Nephron (organoid): ENCODE data around the gene AGAP1.

Experiments used
- H3K27ac Mint-ChIP-seq, 3 experiments: 2 replicates each; pipeline ENCODE4 v1.8.0; 2020; ENCODE audit warnings: mixed read lengths in 3 of 3, mild to moderate bottlenecking in 2 of 3, moderate library complexity in 1 of 3
- H3K27me3 Mint-ChIP-seq: 2 replicates; pipeline ENCODE4 v1.8.0; 2021; ENCODE audit warnings: low read depth, mild to moderate bottlenecking, moderate library complexity, mixed read lengths
- H3K36me3 Mint-ChIP-seq: 2 replicates; pipeline ENCODE4 v1.8.0; 2020; ENCODE audit warnings: low read depth, mixed read lengths
- H3K4me1 Mint-ChIP-seq: 2 replicates; pipeline ENCODE4 v1.8.0; 2020; ENCODE audit warnings: mixed read lengths
- H3K4me3 Mint-ChIP-seq, 3 experiments: 2 replicates each; pipeline ENCODE4 v1.8.0; 2020; ENCODE audit warnings: mild to moderate bottlenecking in 3 of 3, mixed read lengths in 3 of 3, moderate library complexity in 2 of 3
- H3K9me3 Mint-ChIP-seq: 2 replicates; pipeline ENCODE4 v1.8.0; 2020; ENCODE audit warnings: mixed read lengths
- TF ChIP-seq, protein P1 (sequence below), 3 experiments: fragments of 200-600 bp; sonication (generic); IDR thresholded peaks; one replicate each; pipeline ENCODE4 v1.5.0; 2021; ENCODE audit warnings: antibody characterized with exemption in 3 of 3; ENCODE audit not compliant: unreplicated experiment in 3 of 3

Gene AGAP1

DNA sequence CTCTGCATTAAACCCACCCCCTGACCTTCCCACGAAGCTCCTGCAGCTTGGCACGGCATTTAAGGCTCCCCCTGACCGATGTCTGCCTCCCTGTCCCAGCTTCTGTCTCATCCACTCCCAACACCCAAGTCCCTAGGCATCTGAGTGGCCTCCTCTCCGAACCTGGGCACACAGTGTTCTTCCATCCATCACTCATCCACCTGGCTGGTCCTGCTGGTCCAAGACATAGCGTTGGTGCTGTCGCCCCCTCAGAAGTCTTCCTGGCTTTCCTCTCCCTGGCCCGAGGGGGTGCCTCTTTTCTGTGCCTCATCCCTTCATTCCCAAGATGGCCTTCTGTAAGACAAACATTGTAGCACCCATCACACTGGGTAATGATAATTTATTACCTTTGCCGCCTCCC, 350.7 kb downstream of the AGAP1 start:
- Mint-ChIP-seq H3K9me3 (no peaks in the 10 kb centered on the region), H3K27ac (no peak overlapping the region), H3K36me3 (peaks cover 4% of the 10 kb centered on the region), H3K4me3 (no peak overlapping the region), H3K27me3 (peaks cover 8% of the 10 kb centered on the region), H3K4me1 (no peaks in the 10 kb centered on the region)
- TF ChIP-seq, protein P1, sequence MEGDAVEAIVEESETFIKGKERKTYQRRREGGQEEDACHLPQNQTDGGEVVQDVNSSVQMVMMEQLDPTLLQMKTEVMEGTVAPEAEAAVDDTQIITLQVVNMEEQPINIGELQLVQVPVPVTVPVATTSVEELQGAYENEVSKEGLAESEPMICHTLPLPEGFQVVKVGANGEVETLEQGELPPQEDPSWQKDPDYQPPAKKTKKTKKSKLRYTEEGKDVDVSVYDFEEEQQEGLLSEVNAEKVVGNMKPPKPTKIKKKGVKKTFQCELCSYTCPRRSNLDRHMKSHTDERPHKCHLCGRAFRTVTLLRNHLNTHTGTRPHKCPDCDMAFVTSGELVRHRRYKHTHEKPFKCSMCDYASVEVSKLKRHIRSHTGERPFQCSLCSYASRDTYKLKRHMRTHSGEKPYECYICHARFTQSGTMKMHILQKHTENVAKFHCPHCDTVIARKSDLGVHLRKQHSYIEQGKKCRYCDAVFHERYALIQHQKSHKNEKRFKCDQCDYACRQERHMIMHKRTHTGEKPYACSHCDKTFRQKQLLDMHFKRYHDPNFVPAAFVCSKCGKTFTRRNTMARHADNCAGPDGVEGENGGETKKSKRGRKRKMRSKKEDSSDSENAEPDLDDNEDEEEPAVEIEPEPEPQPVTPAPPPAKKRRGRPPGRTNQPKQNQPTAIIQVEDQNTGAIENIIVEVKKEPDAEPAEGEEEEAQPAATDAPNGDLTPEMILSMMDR (IDR thresholded peaks at IDR 0.05; ENCODE audit: unreplicated experiment in 3 of 3), result no peak

DNA sequence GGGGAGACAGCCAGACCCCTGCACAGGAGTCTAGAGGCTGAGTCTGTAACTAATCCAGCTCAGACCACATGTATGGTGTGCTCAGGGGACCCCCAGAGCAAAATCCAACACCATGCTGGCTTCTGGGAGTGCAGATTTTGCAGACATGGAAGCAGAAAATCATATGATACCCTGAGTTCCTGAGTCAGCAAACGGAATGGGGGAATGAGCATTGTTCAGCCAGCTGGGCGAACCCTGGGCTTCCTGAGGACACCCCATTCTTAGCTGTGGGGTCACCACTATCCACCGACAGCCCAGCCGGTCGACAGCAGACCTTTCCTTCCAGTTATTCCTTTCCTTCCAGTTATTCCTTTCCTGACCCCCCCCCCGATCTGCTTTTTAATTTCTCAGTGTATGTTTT, 351.4 kb downstream of the AGAP1 start:
- TF ChIP-seq, protein P1 (IDR thresholded peaks at IDR 0.05; ENCODE audit: unreplicated experiment in 3 of 3), result no peak
- Mint-ChIP-seq H3K27me3 (peaks cover 13% of the 10 kb centered on the region), H3K27ac (no peak overlapping the region), H3K36me3 (peaks cover 4% of the 10 kb centered on the region), H3K4me3 (no peak overlapping the region), H3K4me1 (no peaks in the 10 kb centered on the region), H3K9me3 (no peaks in the 10 kb centered on the region)

DNA sequence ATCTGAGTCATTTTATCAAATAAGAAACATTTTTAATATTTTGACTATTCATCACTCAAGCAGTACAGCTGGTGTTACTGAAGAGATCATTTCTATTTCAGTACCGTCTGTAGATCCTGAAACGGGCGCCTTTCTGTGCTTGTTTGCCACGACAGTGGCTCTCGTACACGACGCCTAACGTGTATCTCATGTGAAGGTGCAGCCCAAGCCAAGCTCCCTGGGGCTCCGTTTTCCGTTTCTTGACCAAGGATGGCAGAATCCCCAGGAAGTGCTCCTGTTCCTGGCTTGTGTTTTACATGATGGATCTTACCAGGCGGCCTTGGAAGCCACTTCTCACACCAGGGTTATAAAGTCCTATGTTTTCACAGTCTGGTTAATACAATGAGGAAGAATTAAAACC, 353.7 kb downstream of the AGAP1 start:
- Mint-ChIP-seq H3K27ac (no peak overlapping the region), H3K27me3 (peaks cover 15% of the 10 kb centered on the region), H3K9me3 (no peaks in the 10 kb centered on the region), H3K36me3 (peaks cover 4% of the 10 kb centered on the region), H3K4me1 (no peaks in the 10 kb centered on the region), H3K4me3 (no peak overlapping the region)
- TF ChIP-seq, protein P1 (IDR thresholded peaks at IDR 0.05; ENCODE audit: unreplicated experiment in 3 of 3), result no peak

DNA sequence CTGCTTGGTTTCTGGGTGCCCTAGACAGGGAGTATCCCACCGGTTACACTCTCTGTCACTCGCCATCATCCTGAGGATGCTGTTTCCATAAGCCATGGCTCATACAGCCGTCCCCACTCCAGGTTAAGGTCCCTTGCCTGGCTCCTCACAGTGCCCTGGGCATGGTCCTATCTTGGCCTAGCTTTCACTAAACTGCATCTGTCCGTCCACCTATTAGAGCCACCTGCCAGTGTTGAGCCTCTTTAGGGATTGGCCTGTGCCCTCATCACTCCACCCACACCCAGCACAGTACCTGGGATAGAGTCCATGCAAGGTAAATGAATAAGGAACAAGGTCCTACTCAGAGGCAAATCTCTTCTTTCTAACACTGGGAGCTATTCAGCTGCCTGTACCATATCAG, 354.2 kb downstream of the AGAP1 start:
- H3K27ac Mint-ChIP-seq, result no peak overlapping the region

DNA sequence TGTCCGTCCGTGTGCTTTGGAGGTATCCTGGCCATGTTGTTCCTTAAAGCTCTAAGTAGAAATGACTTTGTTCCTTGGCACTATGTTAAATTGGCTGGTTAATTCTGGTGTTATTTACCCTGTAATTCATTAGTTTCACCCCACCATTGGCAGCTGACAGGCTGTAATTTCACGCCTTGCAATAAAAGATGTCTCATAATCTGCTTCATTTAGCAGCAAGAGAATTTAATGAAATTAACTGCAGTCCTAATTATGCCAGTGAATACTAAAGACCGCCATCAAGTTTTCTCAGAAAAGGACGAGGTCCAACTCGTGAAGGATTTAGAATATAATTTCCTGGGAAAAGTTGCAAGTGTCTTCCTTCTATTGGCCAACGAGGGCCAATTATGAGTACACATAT, 355.1 kb downstream of the AGAP1 start:
- Mint-ChIP-seq H3K36me3 (peaks cover 4% of the 10 kb centered on the region), H3K27me3 (peaks cover 7% of the 10 kb centered on the region), H3K4me3 (no peak overlapping the region), H3K9me3 (no peaks in the 10 kb centered on the region), H3K4me1 (no peaks in the 10 kb centered on the region), H3K27ac (no peak overlapping the region)
- TF ChIP-seq, protein P1 (IDR thresholded peaks at IDR 0.05; ENCODE audit: unreplicated experiment in 3 of 3), result no peak

More for the DNA sequence above, 354.2 kb downstream of the AGAP1 start:
- Mint-ChIP-seq H3K36me3 (peaks cover 4% of the 10 kb centered on the region), H3K9me3 (no peaks in the 10 kb centered on the region), H3K4me1 (no peaks in the 10 kb centered on the region), H3K27me3 (peaks cover 11% of the 10 kb centered on the region), H3K4me3 (no peak overlapping the region)
- TF ChIP-seq, protein P1 (IDR thresholded peaks at IDR 0.05; ENCODE audit: unreplicated experiment in 3 of 3), result no peak

DNA sequence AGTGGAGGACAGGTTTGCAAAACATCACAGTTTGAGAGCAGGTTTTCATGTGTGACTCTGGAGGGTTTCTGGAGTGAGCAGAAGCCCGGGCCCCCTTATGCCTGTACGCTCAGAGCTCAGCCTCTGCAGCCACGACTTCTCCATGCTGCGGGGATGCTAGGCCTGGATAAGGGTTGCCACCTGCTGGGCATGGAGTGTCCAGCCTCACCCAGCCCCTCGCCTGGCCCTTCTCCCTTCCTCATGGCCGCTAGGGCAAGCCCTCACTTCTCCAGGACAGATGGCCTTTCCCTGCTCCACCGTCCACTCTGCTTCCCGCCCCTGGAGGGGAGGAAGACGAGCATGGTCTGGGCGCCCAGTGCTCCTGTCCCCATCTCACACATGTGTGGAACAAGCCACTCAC, 355.6 kb downstream of the AGAP1 start:
- H3K36me3 Mint-ChIP-seq, result peaks cover 4% of the 10 kb centered on the region
- H3K9me3 Mint-ChIP-seq, result no peaks in the 10 kb centered on the region
- H3K27me3 Mint-ChIP-seq, result peaks cover 7% of the 10 kb centered on the region
- H3K27ac Mint-ChIP-seq, result no peak overlapping the region
- no peak overlapping the region for H3K4me3 Mint-ChIP-seq
- no peaks in the 10 kb centered on the region for H3K4me1 Mint-ChIP-seq
- TF ChIP-seq, protein P1 (IDR thresholded peaks at IDR 0.05; ENCODE audit: unreplicated experiment in 3 of 3), result no peak
